ENCODE measurements around the gene CD300LG. TPM values are rescaled to one million over a fixed set of nuclear protein-coding genes. Genes with fewer than 3 reads are reported as not detected.

The CD300LG gene
- total RNA-seq, 1 donor from 2014 or later, result not detected

GRCh38 chr17:43879723-43880419, 32.9 kb downstream of the CD300LG start:
- H3K27me3 Mint-ChIP-seq (ENCODE audit: low read depth, unreplicated experiment), result peaks cover 9% of the 10 kb centered on the region
- no peak overlapping the region for H2AFZ ChIP-seq (ENCODE audit: low read depth, low read length)
- peaks cover under 1% of the 10 kb centered on the region for H3K27me3 ChIP-seq (ENCODE audit: insufficient read depth, low read length)
- no peak overlapping the region for H3K4me3 Mint-ChIP-seq (ENCODE audit: unreplicated experiment)
- H3K27ac ChIP-seq (ENCODE audit: low read depth, low read length), result no peak overlapping the region
- H4K20me1 ChIP-seq (ENCODE audit: insufficient read depth, low read length), result no peaks in the 10 kb centered on the region
- no peaks in the 10 kb centered on the region for H3K9me3 ChIP-seq (ENCODE audit: insufficient read depth, low read depth, low read length)
- no peak overlapping the region for H3K27ac Mint-ChIP-seq (ENCODE audit: unreplicated experiment)
- DNase-seq (ENCODE audit: low read depth) (no peak), FAIRE-seq (no peak)
- no peaks in the 10 kb centered on the region for H3K9me3 Mint-ChIP-seq (ENCODE audit: unreplicated experiment)
- H3K9ac ChIP-seq (ENCODE audit: low read length), result no peak overlapping the region
- H3K79me2 ChIP-seq (ENCODE audit: insufficient read depth, low read length), result no peaks in the 10 kb centered on the region
- H3K36me3 Mint-ChIP-seq (ENCODE audit: low read depth, unreplicated experiment), result peaks cover 12% of the 10 kb centered on the region
- H3K4me2 ChIP-seq (ENCODE audit: low read length), result no peak overlapping the region
- H3K4me1 Mint-ChIP-seq (ENCODE audit: low read depth, unreplicated experiment), result peaks cover 3% of the 10 kb centered on the region
- TF ChIP-seq, protein P1, sequence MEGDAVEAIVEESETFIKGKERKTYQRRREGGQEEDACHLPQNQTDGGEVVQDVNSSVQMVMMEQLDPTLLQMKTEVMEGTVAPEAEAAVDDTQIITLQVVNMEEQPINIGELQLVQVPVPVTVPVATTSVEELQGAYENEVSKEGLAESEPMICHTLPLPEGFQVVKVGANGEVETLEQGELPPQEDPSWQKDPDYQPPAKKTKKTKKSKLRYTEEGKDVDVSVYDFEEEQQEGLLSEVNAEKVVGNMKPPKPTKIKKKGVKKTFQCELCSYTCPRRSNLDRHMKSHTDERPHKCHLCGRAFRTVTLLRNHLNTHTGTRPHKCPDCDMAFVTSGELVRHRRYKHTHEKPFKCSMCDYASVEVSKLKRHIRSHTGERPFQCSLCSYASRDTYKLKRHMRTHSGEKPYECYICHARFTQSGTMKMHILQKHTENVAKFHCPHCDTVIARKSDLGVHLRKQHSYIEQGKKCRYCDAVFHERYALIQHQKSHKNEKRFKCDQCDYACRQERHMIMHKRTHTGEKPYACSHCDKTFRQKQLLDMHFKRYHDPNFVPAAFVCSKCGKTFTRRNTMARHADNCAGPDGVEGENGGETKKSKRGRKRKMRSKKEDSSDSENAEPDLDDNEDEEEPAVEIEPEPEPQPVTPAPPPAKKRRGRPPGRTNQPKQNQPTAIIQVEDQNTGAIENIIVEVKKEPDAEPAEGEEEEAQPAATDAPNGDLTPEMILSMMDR (IDR thresholded peaks at IDR 0.05; ENCODE audit: insufficient read depth, low read depth, low read length), result no peak
- no peak for TF ChIP-seq EZH2 (IDR thresholded peaks at IDR 0.05; ENCODE audit: insufficient read depth, low read length)
- H3K4me1 ChIP-seq (ENCODE audit: insufficient read depth, low read length), result peaks cover 3% of the 10 kb centered on the region
- H3K4me3 ChIP-seq (ENCODE audit: insufficient read depth, low read depth, low read length), result no peak overlapping the region
- no peaks in the 10 kb centered on the region for H3K36me3 ChIP-seq (ENCODE audit: insufficient read depth, low read length)

DNA sequence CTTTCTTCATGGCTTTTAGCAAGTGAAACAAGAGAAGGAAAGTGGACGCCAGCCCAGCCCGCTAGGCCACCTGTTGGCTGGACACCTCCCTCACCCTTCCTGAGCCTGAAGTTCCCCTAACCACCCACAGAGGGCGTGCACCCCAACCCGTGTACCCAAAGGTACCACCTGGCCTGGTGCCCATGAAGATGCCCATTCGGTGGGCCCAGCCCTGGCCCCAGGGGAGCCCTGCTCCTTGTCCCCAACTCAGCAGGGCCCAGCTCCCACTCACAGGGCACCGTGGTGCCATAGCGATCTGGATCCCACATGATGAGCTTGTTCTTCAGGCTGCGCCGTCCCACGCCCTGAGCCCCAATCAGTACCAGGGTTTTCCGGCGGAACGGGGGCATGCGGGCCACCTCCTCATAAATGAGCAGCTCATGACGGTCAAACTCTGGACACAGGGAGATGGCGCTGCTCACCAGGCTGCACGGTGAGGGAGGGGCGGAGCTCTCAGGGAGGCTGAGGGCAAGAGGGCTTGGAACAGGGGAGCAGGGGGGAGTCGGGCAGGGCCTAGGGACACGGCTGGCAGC, 33.5 kb downstream of the CD300LG start:
- TF ChIP-seq EZH2 (IDR thresholded peaks at IDR 0.05; ENCODE audit: insufficient read depth, low read length), result no peak
- TF ChIP-seq, protein P1 (IDR thresholded peaks at IDR 0.05; ENCODE audit: insufficient read depth, low read depth, low read length), result peak; percentile 37
- no peak overlapping the region for H3K27ac Mint-ChIP-seq (ENCODE audit: unreplicated experiment)

GRCh38 chr17:43881181-43881580, 34.2 kb downstream of the CD300LG start:
- no peaks in the 10 kb centered on the region for H3K27me3 Mint-ChIP-seq (ENCODE audit: low read depth, unreplicated experiment)
- H3K27ac ChIP-seq (ENCODE audit: low read depth, low read length), result no peak overlapping the region
- H3K4me3 ChIP-seq (ENCODE audit: insufficient read depth, low read depth, low read length), result no peak overlapping the region
- peaks cover 2% of the 10 kb centered on the region for H3K27me3 ChIP-seq (ENCODE audit: insufficient read depth, low read length)
- no peaks in the 10 kb centered on the region for H3K9me3 Mint-ChIP-seq (ENCODE audit: unreplicated experiment)
- no peak overlapping the region for H3K4me3 Mint-ChIP-seq (ENCODE audit: unreplicated experiment)
- H3K4me1 ChIP-seq (ENCODE audit: insufficient read depth, low read length), result peaks cover 3% of the 10 kb centered on the region
- peaks cover 3% of the 10 kb centered on the region for H3K4me1 Mint-ChIP-seq (ENCODE audit: low read depth, unreplicated experiment)
- no peak overlapping the region for H3K4me2 ChIP-seq (ENCODE audit: low read length)
- DNase-seq (ENCODE audit: low read depth) (no peak), FAIRE-seq (no peak)
- no peaks in the 10 kb centered on the region for H3K36me3 ChIP-seq (ENCODE audit: insufficient read depth, low read length)
- TF ChIP-seq EZH2 (IDR thresholded peaks at IDR 0.05; ENCODE audit: insufficient read depth, low read length), result no peak
- TF ChIP-seq, protein P1 (IDR thresholded peaks at IDR 0.05; ENCODE audit: insufficient read depth, low read depth, low read length), result no peak
- no peak overlapping the region for H2AFZ ChIP-seq (ENCODE audit: low read depth, low read length)
- H3K36me3 Mint-ChIP-seq (ENCODE audit: low read depth, unreplicated experiment), result peaks cover 11% of the 10 kb centered on the region
- H4K20me1 ChIP-seq (ENCODE audit: insufficient read depth, low read length), result no peaks in the 10 kb centered on the region
- H3K27ac Mint-ChIP-seq (ENCODE audit: unreplicated experiment), result no peak overlapping the region
- no peaks in the 10 kb centered on the region for H3K9me3 ChIP-seq (ENCODE audit: insufficient read depth, low read depth, low read length)
- no peaks in the 10 kb centered on the region for H3K79me2 ChIP-seq (ENCODE audit: insufficient read depth, low read length)
- H3K9ac ChIP-seq (ENCODE audit: low read length), result no peak overlapping the region

More for the DNA sequence above, 33.5 kb downstream of the CD300LG start:
- Histone ChIP-seq H3K36me3 (ENCODE audit: insufficient read depth, low read length) (no peaks in the 10 kb centered on the region), H3K27me3 (ENCODE audit: insufficient read depth, low read length) (peaks cover 2% of the 10 kb centered on the region), H3K9me3 (ENCODE audit: insufficient read depth, low read depth, low read length) (no peaks in the 10 kb centered on the region), H2AFZ (ENCODE audit: low read depth, low read length) (no peak overlapping the region), H3K4me3 (ENCODE audit: insufficient read depth, low read depth, low read length) (no peak overlapping the region), H3K4me1 (ENCODE audit: insufficient read depth, low read length) (peaks cover 3% of the 10 kb centered on the region), H3K79me2 (ENCODE audit: insufficient read depth, low read length) (no peaks in the 10 kb centered on the region), H3K9ac (ENCODE audit: low read length) (no peak overlapping the region), H3K27ac (ENCODE audit: low read depth, low read length) (no peak overlapping the region), H3K4me2 (ENCODE audit: low read length) (no peak overlapping the region), H4K20me1 (ENCODE audit: insufficient read depth, low read length) (no peaks in the 10 kb centered on the region)
- no peak for DNase-seq (ENCODE audit: low read depth)
- H3K9me3 Mint-ChIP-seq (ENCODE audit: unreplicated experiment), result no peaks in the 10 kb centered on the region
- no peak for FAIRE-seq
- peaks cover 3% of the 10 kb centered on the region for H3K4me1 Mint-ChIP-seq (ENCODE audit: low read depth, unreplicated experiment)
- peaks cover 2% of the 10 kb centered on the region for H3K27me3 Mint-ChIP-seq (ENCODE audit: low read depth, unreplicated experiment)
- peaks cover 11% of the 10 kb centered on the region for H3K36me3 Mint-ChIP-seq (ENCODE audit: low read depth, unreplicated experiment)
- no peak overlapping the region for H3K4me3 Mint-ChIP-seq (ENCODE audit: unreplicated experiment)
